Glomerular visceral epithelial cell (primary cell): ENCODE measurements around the gene TXNDC11.

Experiments used
- DNase-seq: peaks from one replicate; pipeline ENCODE4 v3.0.0-alpha.2; 2016; ENCODE audit errors: extremely low spot score

Gene TXNDC11

GRCh38 chr16:11755022-11755760 lies 12.5 kb upstream of the TXNDC11 start:
- DNase-seq = peak; percentile 58

DNA sequence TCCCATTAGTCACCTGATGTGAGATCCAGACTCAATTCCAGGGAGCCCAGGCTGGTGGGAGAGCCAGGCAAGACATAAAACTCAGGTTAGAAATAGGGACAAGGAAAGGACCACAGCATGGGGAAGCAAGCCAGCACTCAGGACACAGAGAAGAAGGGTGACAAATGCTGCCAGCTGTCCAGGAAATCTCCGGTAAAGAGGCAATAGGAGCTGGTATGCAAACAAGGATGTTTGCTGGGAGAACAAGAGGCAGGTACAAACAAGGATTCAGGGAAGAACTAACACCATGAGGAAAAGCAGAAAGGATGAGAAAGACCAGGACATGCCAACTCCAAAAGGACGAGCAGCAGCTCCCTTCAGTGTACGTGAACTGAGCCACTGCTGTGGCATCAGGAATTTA lies 10.2 kb upstream of the TXNDC11 start:
- DNase-seq = no peak

DNA sequence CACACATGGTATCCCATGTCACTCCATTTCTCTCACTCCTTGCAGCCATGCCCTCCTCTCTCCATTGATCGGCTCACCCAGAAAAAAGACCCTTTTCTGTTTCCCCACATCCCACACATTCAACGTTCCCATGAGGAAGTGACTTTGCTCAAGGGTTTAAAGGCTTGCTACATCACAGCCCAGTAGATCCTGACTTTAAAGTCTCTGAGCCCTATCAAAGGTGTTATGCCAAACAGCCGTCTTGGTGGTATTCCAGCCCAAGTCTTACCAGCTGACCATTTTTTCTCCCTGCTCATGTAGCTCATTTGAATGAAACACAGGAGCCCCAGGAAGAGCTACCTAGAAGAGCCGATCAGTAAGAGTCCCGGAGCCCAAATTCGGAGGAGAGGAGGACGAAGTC lies 7.4 kb upstream of the TXNDC11 start:
- DNase-seq = no peak

- no peak for DNase-seq
These were observed 6.0 kb upstream of the TXNDC11 start for GRCh38 chr16:11748404-11749254.

- DNase-seq = no peak
These were observed 5.3 kb upstream of the TXNDC11 start for GRCh38 chr16:11747949-11748403.

GRCh38 chr16:11744075-11744470 lies 1.4 kb upstream of the TXNDC11 start:
- DNase-seq = no peak

GRCh38 chr16:11743308-11744074 lies 834 bp upstream of the TXNDC11 start:
- DNase-seq = peak; percentile 22

- DNase-seq = peak; percentile 34
These were observed 543 bp downstream of the TXNDC11 start for GRCh38 chr16:11742093-11742535.

DNA sequence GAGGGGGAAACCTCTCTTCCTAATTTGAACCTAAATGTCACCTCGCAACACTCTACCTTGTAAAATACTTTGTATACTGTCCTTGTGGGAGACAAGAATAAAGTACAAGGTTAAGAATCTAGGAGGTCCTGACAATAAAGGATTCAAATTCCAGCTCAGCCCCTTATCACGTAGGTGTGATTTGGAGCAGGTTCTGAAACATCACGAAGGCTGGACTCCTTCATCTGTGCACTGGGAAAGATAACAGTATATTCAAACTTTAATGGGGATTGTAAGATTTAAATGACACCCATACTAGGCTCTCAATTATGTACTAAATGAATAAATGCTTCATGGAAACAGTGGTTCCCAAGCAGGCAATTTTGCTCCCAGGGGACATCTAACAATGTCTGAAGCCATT lies 2.1 kb downstream of the TXNDC11 start:
- no peak for DNase-seq

DNA sequence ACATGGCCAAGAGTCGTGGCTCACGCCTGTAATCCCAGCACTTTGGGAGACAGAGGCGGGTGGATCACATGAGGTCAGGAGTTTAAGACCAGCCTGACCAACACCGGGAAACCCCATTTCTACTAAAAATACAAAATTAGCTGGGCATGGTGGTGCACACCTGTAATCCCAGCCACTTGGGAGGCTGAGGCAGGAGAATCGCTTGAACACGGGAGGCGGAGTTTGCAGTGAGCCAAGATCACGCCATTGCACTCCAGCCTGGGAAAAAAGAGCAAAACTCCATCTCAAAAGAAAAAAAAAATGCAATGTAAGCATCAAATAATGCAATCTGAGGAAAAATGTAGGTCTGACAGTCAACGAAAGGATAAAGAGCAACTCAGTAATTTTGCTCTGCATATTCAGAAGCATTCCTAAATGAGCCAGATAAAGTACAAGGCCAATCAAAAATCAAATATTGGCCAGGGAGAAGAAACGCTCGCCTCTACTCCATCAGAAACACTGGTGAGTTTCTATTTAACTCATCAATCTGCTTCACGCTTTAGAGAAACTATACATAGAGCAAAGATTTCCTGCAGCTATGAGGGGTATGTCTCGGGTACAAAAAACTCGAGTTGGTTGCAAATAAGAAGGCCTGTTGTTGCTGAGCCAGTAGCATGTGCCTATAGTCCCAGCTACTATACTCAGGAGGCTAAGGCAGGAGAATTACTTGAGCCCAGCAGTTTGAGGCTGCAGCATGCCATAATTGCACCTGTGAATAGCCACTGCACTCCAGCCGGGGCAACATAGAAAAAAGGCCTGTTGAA lies 3.7 kb downstream of the TXNDC11 start:
- no peak for DNase-seq

GRCh38 chr16:11737713-11738112 lies 4.9 kb downstream of the TXNDC11 start:
- DNase-seq = no peak

DNA sequence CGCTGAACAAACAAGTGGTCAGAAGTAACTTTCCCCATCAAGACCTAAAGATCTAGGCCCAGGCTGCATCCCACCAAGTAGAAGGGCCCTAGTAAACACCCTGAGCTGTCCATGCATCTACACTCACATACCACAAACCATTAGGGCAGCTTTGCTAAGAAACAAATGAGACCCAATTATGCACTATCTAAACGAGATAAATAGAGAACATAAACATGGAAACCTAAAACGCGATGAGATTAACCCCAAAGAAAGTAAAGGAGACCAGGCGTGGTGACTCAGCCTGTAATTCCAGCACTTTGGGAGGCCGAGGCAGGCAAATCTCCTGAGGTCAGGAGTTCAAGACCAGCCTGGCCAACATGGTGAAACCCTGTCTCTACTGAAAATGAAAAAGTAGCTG lies 5.8 kb downstream of the TXNDC11 start:
- DNase-seq = no peak

GRCh38 chr16:11735787-11736186 lies 6.9 kb downstream of the TXNDC11 start:
- no peak for DNase-seq

DNA sequence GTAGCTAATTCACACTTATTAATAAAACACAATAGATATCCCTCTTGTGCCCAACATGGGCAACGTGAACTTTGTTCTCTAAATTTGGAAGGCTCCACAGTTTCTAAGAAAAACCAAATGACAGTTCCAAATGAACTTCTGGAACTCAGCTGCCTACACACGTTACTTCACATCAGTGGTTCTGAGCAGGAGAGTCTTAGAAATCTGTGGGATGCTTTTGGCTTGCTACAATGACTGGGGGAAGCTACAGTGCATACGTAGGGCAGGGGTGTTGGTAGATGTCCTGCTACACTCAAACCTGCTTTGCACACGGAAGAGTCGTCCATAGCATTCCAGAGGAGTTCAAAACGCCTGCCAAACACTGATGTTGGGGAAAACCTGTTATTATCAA lies 8.0 kb downstream of the TXNDC11 start:
- DNase-seq = no peak

DNA sequence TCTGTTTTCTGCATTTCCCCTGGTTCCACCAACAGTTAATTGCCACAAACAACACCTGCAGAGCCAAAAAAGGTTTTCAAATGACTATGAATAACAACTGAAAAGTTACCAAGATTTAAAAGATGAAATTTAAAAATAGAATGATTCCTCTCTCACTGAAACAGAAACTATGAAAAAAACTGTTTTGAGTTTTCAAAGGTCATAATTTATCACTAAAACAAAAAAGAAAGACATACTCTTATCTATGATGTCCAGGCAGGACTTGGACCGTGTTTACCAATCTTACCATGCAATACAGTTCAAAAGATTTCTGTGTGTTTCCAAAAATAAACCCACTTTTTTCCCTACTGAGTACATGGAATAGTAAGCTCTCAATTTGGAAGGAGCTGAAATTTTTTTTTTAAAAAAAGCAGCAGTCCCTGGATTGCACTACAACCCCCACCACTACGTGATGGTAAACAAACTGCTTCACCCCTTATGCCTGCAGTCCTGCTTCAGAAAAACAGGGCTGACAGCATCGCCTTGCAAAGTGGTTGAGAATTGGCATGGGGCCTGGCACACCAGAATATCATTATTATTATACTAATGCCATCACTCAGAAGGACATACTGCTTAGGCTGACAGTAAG lies 8.5 kb downstream of the TXNDC11 start:
- no peak for DNase-seq

- no peak for DNase-seq
These were observed 11.4 kb downstream of the TXNDC11 start for GRCh38 chr16:11731222-11731621.

DNA sequence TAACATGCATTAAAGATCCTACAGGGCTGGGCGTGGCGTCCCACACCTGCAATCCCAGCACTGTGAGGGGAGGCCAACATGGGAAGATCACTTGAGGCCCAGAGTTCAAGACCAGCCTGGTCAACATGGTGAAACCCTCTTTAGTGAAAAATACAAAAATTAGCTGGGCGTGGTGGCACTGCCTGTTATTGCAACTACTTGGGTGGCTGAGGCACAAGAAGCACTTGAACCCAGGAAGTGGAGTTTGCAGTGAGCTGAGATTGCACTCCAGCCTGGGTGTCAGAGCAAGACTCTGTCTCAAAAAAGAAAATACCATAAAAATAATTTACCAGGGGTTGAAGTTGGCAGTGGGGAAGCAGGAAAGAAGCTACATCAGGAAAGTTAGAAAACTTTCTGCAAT lies 12.9 kb downstream of the TXNDC11 start:
- no peak for DNase-seq

- DNase-seq = no peak
These were observed 14.7 kb downstream of the TXNDC11 start for GRCh38 chr16:11727796-11728543.

DNA sequence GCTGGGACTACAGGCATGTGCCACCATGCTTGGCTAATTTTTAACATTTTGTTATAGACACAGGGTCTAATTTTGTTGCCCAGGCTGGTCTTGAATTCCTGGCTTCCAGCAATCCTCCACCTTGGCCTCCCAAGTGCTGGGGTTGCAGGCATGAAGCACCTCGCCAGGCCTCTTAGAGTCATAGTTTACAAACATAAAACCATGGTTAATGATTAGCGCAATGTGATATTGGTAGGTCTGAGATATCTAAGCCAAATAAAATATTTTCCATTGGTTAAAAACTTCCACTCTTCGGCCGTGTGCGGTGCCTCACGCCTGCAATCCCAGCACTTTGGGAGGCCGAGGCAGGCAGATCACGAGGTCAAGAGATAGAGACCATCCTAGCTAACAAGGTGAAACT lies 16.6 kb downstream of the TXNDC11 start:
- peak; percentile 35 for DNase-seq

DNA sequence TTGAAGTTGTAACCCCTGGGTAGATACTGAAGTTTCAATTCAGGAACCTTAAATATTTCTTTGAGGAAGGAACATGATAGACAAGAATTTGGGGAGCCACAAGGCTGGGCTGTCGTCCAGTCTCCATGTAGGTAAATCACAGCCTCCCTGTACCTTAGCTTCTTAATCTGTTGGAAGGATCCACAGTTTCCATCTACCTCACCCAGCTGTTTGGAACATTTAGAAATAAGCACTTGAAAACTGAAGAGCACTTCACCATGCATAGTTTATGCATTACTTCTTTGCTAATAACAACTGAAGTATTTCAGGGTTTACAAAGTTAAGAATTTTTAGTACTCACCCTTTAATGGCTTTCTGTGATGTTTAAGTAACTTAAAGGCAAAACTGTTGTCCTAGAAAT lies 17.2 kb downstream of the TXNDC11 start:
- no peak for DNase-seq
